ENCODE data around the gene AGBL4.
A peak's percentile ranks its signal among the peaks of the same experiment; 100 is the strongest.

Gene AGBL4

GRCh38 chr1:48830715-48831114 lies 1193.0 kb downstream of the AGBL4 start:
- no peak for DNase-seq (ENCODE audit: low read depth in 2 of 2)

GRCh38 chr1:48829446-48829845 lies 1194.3 kb downstream of the AGBL4 start:
- no peak for DNase-seq (ENCODE audit: low read depth in 2 of 2)

GRCh38 chr1:48823168-48823567 lies 1200.6 kb downstream of the AGBL4 start:
- DNase-seq (ENCODE audit: low read depth in 2 of 2), result no peak

- no peak for DNase-seq (ENCODE audit: low read depth in 2 of 2)
Measured at GRCh38 chr1:48820491-48820890, 1203.3 kb downstream of the AGBL4 start.

- DNase-seq (ENCODE audit: low read depth in 2 of 2), result no peak
Measured at GRCh38 chr1:48817505-48818114, 1206.1 kb downstream of the AGBL4 start.

GRCh38 chr1:48810740-48811139 lies 1213.0 kb downstream of the AGBL4 start:
- DNase-seq (ENCODE audit: low read depth in 2 of 2), result no peak

- DNase-seq (ENCODE audit: low read depth in 2 of 2), result no peak
Measured at GRCh38 chr1:48808496-48808895, 1215.3 kb downstream of the AGBL4 start.

- DNase-seq (ENCODE audit: low read depth in 2 of 2), result no peak
Measured at GRCh38 chr1:48807554-48808260, 1216.0 kb downstream of the AGBL4 start.

GRCh38 chr1:48803474-48803873 lies 1220.3 kb downstream of the AGBL4 start:
- no peak for DNase-seq (ENCODE audit: low read depth in 2 of 2)

GRCh38 chr1:48794816-48795215 lies 1228.9 kb downstream of the AGBL4 start:
- DNase-seq (ENCODE audit: low read depth in 2 of 2), result no peak

- DNase-seq (ENCODE audit: low read depth in 2 of 2), result no peak
Measured at GRCh38 chr1:48793863-48794262, 1229.9 kb downstream of the AGBL4 start.

GRCh38 chr1:48792961-48793360 lies 1230.8 kb downstream of the AGBL4 start:
- DNase-seq (ENCODE audit: low read depth in 2 of 2), result no peak

- no peak for DNase-seq (ENCODE audit: low read depth in 2 of 2)
Measured at GRCh38 chr1:48790397-48790796, 1233.4 kb downstream of the AGBL4 start.

GRCh38 chr1:48789903-48790302 lies 1233.9 kb downstream of the AGBL4 start:
- no peak for DNase-seq (ENCODE audit: low read depth in 2 of 2)

- DNase-seq (ENCODE audit: low read depth in 2 of 2), result no peak
Measured at GRCh38 chr1:48785869-48786268, 1237.9 kb downstream of the AGBL4 start.

- no peak for DNase-seq (ENCODE audit: low read depth in 2 of 2)
Measured at GRCh38 chr1:48784301-48784700, 1239.5 kb downstream of the AGBL4 start.

GRCh38 chr1:48777219-48777895 lies 1246.4 kb downstream of the AGBL4 start:
- DNase-seq (ENCODE audit: low read depth in 2 of 2), result no peak

- peak; percentile 31 to 41 for DNase-seq (ENCODE audit: low read depth in 2 of 2)
Measured at GRCh38 chr1:48776393-48777218, 1247.1 kb downstream of the AGBL4 start, which contains the start of gene BEND5. Gene BEND5 (minus strand): TSS chr1:48776891. CDS start chr1:48776831, 60 bp downstream.

GRCh38 chr1:48775831-48776392 lies 1247.8 kb downstream of the AGBL4 start:
- no peak for DNase-seq (ENCODE audit: low read depth in 2 of 2)

GRCh38 chr1:48773133-48773532 lies 1250.6 kb downstream of the AGBL4 start:
- DNase-seq (ENCODE audit: low read depth in 2 of 2), result no peak

GRCh38 chr1:48772211-48772610 lies 1251.5 kb downstream of the AGBL4 start:
- DNase-seq (ENCODE audit: low read depth in 2 of 2), result no peak

GRCh38 chr1:48771561-48771960 lies 1252.2 kb downstream of the AGBL4 start:
- DNase-seq (ENCODE audit: low read depth in 2 of 2), result no peak
